Right renal cortex interstitium (tissue), 3 donors: Measurements from ENCODE around the gene CLCNKA. TPM values are rescaled to one million over a fixed set of nuclear protein-coding genes. Genes with fewer than 3 reads are reported as not detected.
"Not testable (repeated sequence)": the region's sequence is repeated elsewhere in the genome, so short reads cannot be mapped to it uniquely, and the experiment has no call there.

Source experiments
- DNase-seq, 3 donors: peaks; one replicate each; pipeline ENCODE4 v3.0.0-alpha.2; 2013; ENCODE audit warnings: low read depth in 3 of 3, low spot score in 2 of 3
- polyA plus RNA-seq, 3 donors: library from polyadenylated mRNA; unstranded; fragments of 120-200 nt; gene quantifications; one replicate each; pipeline ENCODE4 v1.2.1, GENCODE V29; 2013; ENCODE audit not compliant: insufficient read length in 3 of 3

The CLCNKA gene
- polyA plus RNA-seq, 3 donors = 13.0 to 15.8 (median 14.2) TPM

DNA sequence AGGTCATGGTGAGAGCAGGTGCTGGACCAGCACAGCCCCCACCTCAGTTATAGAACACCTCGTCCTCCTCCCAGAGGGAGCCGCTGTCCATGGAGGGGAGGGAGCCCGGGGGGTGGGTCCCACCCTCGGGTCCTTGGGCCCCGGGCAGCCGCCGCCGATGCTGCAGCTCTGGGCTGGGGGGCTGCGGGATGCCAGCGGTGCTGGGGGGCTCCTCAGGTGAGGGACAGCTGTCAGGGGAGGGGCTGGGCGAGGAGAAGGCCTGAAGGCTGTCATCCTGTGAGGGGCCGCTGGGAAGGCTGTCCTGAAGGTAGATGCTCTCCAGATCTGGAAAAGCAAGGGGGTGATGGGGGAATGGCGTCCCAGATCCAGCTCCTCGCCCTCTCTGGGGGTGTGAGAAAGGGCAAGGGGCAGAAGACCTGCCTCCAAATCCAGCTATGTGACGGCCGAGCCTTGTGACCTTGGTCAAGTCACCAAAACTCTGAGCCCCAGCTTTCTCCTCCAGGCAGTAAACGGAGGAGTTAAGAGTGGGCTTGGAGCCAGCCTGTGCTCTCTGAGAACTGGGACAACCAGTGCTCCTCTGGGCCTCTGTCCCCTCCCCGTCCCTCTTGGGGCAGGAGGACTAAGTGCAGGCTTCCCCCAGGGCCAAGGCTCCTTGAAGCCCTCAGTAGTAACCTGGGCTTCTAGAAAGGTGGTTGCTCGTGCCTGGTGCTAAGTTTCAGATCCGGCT lies 36.7 kb downstream of the CLCNKA start:
- not testable (repeated sequence) for DNase-seq

DNA sequence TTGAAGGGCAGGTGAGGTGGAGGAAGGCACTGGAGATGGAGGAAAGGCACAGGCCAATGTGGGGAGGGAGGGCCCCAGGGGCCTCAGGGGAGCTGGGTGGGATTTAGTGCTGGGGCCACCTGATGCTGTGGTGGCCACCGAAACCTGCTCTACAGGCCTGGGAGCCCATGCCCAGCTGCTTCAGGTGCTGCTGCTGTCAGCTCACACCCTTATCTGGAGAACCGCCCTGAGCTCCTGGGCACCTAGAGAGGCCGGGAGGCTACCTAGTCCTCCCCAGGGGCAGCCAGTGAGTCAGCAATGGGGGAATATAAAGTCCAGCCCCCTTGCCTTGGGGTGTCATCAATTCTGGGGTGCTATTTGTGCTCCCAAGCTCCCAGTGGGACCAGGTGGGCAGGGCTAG lies 39.4 kb downstream of the CLCNKA start:
- DNase-seq = no peak

DNA sequence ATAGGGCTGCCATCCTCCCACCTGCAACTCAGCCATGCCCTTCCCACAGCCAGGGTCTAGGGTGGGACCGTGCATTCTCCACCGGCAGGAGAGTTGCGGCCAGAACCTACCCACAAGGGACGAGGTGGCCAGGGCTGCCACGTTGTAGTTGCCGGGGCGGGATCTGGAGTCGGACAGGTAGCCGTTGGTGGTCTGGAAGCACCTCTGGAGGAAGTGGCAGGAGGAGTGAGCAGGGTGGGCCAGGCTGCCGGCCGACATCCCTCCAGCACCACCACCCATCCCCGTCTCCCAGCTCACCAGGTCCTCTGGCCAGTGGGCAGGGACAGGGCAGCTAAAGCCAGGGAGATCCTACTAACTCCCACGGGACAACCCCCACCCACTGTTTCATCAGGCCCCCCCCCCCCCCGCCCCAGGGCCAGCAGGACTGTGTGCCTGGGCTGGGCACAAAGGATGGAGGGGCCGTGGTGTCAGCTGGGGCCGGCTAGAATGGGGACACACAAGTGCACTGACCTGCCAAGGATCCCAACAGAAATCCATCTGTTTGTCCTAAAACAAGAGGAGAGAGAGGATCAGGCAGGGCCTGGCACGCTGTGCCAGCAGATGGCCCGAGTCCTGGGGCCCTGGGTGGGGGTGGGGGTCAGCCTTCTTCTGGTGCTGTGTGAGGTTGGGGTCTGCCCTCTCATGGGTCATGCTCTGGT lies 40.3 kb downstream of the CLCNKA start:
- not testable (repeated sequence) for DNase-seq

DNA sequence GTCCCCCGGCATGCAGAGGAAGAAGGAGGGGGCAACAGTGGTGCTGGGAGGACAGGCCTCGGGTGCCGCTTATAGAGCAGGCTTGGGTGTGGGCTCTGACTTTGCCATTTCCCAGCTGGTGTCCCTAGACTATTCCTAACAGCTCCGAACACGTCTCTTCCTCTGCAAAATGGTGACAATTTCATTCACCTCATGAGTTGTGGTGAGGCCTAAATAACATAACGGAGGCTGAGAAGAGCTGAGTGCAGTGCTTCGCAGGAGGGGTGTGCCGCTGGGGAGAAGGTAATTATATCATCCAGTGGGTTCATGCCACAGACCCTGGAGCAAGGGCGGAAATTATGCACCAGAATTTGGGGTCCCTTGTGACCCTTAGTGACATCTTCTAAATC lies 40.8 kb downstream of the CLCNKA start:
- not testable (repeated sequence) for DNase-seq

DNA sequence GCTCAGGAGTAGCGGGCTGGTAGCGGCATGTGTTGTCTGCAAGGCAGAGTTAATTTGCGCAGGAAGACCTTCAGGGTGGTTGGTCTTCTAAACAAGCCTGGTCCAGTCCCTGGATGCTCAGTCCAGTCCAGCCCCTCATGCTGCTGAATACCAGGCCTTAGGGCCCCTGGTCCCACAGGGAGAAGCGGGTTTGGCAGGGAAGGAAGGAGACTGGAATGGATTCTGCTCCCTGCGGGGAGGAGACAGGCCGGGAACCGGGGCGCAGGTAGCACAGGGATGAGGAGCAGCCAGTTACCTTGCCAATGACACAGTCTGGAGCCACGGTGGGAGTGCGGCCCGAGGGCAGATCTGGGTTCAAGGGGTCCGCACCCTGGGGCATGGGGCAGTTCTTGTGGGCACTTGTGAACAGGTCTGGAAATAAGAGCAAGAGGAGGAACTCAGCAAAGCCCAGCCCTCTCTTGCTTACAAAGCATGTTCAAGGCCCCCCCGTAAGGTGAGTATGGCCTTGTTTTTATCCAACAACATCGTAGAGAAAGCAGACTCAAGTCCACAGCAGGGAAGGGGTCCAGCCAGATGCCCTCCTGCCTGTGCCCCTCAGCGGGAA lies 41.5 kb downstream of the CLCNKA start:
- no peak for DNase-seq

DNA sequence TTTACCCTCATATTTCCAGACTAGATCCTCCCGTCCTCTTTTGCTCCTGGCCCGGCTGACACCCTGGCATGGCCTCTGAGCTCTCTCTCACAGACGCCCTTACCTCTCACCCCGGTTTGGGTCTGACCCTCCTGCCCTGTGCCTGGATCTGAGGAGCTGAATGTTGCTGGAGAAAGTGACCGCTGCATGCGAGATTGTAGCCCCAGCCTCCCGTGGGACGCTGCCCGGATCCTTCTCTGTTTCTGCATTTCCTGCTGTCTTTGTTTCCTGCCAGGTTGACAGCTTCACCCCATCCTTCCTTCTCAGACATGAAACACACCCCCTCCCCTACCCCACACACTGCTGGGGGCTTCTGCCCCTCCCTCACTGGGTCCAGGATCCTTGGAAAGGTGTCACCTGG lies 42.1 kb downstream of the CLCNKA start:
- no peak for DNase-seq

DNA sequence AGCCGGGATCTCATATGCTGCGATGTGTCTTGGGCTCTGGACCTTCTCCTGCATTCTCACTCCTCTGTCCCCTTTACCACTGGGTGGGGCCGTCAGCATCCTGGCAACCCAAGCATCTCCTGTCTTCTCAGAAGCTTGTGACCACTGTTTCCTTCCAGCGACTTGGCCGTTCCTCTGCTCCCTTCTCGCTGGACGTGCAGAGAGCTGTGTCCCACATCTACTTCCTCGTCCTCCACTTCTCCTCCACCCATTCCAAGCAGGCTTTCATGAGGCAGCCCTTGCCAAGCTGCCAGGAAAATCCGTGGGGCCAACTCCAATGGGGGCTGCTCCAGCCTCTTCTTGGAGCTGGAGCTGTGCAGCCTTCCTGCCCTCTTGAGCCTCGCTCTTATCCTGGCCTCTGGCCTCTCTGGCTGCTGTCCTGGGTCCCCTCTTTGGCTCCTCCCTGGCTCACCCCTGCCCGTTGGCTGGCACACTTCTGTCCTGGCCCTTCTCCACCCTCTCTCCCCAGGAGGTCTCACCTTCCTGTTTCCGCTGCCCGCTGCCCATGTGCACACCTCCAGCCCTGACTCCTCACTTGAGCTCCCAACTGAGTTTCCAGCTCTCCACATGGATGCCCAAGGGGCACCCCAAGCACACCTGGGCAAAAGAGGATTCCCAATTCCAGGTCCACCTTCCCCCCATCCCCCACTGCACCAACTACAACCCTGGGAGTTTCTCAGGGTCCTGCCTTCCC lies 42.9 kb downstream of the CLCNKA start:
- no peak for DNase-seq

DNA sequence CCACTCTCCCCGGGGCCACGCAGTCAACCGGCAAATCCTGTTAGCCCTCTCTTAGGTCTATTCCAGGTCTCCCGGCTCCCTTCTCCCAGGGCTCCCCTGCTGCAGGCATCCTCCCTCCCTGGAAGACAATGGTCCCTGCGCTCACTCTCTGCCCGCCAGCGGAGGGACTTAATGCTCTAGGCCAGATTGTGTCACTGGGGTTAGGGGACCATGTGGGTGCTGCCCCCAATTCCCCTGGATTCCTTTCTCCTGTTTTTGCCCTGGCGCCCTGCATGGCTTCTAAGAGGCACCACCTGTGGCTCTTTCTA lies 43.4 kb downstream of the CLCNKA start:
- no peak for DNase-seq

DNA sequence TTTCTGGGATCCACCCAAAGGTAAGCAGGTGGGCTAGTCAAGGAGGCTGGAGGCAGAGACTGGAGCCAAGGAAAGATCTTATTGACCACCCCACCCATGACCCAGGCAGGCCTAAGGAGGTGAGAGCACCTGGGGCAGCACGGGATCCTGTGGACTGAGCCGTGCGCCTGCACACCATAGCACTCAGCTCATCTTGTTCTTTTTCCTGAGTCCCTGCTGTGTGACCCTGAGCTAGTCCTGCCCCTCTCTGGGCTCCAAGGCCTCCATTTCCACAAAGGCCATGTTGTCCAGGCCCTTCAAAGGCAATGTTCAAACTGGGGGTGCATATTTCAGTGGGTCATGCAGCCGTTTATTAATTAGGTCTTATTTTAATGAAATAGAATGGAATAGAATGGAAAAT lies 44.4 kb downstream of the CLCNKA start:
- DNase-seq = no peak

DNA sequence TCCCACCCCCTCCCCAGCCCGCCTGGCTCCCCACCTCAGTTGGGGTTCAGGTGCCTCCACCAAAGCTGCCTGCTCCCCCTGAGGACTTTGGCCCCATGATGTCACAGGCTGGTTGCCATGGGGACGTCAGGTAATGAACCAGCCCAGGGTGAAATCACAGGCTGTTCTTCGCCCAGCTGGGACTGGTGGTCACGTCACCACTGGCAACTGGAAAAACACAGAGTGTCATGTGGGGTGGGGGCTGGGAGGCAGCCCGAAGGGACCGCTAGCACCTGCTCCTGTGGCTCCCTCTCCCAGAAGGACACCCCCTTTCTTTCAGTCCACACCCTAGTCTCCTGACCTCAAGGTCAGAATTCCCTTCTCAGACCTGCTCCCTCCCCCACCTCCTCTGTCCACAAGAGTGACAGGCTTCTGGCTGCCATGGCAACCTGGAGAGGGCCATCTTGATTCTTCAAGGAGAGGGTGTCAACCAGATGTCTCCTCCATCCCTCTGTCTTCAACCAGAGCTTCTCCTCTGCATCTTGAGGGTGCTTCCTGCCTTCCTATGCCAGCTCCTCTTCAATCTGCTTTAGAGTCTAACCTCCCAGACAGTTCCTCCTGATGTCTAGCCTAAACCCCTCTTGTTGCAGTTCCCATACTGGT lies 45.4 kb downstream of the CLCNKA start:
- DNase-seq = peak in 1 of 3 donors; percentile 49

DNA sequence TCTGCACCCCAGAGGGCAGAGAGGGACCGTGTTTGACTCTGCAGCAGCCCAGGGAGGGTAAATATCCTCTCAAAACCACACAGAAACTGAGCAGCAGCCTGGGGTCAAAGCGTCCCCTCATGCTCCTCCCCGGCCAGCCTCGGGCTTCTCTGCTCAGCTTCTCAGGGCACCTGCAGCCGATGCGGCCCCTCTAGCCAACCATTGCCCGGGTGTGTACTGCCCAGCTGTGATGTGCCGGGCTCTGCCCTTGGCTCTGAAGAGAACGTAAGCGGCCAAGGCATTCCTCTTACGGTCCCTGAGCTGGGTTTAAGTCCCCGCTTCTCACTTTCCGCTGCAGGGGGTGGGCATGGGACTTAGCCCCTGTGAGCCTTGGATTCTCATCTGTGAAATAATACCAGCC lies 46.1 kb downstream of the CLCNKA start:
- no peak for DNase-seq

DNA sequence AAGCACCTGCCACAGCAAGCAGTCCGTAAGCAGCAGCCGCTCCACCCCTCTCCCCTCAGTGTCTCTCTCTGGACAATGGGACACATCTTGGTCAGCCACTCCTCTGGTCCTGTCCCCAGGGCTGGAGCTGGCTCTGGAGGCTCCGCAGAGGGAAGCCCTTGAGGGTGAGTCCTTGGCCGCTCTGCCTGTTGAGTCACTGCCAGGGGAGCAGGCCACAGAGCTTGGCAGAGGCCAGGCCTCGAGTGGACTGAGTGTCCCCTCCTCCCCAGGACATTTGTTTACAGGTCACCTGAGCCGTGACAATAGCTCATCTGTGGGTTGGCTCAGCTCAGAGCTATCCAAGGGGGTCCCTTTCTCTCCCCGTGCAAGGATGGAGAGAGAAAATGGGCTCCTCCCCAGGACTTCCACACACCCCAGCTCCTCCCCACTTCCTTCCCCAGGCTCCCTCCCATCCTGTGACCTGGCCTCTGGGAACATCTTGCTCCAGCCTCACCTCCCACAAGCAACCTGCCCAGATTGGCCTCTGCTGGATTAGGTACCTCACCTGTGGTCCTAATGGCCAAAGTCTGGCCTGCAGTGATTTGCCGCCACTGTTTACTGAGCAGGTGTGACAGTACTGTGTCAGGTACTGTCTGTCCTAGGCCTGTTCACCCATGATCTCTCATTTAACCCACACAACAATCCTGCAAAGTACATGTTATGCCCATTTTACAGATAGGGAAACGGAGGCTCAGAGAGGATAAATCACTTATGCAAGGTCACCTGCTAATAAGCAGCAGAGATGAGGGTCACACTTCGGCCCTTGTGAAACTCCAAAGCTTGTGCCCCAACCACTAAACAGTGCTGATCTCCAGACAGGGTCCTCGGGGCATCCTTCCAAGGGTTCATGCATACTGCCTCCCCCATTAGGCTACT lies 46.8 kb downstream of the CLCNKA start:
- DNase-seq = no peak

DNA sequence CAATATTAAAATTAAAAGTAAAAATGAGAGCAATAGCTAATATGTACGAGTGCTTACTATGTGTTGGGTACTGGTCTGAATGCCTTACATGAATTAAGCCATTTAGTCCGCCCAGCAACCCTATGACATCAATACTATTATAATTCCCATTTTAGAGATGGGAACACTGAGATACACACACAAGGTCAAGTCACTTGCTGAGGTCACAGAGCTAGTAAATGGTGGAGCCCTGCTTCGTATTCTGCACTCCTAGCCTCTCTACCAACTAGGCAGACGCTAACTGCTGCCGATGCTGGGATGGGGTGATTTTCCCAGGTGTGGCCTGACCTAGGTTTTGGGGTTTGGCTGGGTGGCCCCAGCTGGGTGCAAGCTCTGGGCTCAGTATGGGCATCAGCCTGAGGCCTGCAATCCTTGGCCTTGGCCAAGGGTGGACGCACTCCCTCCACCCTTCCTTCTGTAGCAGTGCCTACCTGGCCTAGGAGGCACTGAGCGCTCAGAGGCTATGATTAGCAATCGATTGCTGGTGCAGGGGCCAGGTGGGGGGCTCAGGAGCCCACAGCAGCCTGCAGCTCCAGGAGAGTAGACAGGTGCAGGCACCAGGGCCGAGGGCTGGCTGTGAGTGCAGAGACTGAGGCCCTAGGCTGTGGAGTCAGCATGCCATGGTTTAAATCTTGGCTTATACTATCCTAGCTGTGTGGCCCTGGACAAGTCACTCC lies 49.0 kb downstream of the CLCNKA start:
- no peak for DNase-seq

DNA sequence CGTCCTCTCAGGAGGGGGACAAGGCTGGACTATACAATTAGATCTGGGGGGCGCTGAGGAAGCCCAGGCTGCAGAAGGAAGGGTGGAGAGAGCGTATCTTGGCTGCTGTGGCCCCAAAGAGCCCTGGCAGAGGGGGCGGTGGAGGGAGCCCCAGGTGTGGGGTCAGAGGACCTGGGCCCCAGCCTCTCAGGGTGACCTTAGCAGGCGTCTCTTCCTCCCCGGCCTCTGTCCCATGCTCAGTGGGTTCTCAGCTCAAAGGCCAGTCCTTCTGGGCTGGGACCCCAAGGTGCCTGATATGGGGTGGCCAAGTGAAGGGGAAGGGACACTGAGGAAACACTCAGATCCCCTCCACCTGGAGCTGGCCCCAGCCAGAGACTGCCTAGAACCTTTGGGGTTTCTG lies 49.8 kb downstream of the CLCNKA start:
- DNase-seq = no peak

DNA sequence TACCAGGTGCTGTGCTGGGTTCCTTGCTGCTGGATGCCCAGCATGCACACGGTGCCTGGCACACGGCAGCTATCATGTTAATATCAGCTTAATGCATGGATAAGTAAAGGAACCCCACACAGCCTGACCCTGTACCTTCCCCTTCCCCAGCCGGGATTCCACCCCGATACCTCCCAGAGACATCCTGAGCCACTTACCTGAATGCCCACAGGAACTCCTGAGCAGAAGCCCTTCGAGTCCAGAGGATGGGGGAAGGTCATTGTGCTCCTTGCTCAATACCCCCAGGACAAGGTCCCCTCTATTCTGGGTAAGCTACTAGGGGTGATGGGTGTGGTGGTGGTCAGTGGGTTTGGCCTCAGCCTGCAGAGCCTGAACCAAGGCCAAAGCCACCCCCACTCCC lies 50.3 kb downstream of the CLCNKA start:
- no peak for DNase-seq

DNA sequence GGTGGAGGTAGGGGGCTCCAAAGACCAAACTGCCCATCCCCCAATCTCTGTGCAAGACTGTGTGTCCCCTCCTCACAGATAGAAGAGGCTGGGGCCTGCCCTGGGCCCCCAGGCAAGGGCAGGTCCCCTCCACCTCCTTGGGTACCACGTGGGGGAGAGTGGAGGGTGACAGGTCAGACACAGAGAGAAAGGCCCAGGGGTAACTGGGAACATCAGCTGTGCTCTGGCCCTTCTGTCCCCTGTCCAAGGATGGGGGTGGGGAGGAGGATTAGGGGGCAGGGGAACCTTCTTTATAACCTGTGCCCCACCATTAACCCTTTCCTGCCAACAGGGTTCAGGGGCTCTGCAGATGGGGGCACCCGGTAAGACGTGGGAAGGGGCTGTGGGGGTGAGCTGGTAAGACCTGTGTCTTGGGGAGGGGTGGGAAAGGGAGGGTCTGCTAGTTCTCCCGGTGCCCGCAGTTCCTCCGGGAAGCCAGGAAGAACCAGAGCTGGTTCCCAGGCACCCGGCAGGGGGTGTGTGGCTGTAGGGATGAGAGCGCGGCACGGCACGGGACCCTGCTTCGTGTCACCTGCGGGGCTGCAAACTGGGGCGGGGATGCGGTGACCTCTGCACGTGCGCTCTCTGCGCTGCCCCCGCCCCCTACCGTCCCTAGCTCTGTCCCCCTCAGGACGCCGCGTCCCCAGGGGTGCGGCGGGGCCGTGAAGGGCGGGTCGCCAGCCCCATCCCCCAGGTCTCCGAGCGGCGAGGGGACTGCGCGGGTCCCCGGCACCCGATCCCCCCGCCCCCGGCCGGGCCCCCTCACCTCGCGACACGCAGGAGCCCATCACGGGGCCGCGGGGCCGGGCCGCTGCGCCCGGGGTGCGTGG lies 51.0 kb downstream of the CLCNKA start:
- DNase-seq = no peak

DNA sequence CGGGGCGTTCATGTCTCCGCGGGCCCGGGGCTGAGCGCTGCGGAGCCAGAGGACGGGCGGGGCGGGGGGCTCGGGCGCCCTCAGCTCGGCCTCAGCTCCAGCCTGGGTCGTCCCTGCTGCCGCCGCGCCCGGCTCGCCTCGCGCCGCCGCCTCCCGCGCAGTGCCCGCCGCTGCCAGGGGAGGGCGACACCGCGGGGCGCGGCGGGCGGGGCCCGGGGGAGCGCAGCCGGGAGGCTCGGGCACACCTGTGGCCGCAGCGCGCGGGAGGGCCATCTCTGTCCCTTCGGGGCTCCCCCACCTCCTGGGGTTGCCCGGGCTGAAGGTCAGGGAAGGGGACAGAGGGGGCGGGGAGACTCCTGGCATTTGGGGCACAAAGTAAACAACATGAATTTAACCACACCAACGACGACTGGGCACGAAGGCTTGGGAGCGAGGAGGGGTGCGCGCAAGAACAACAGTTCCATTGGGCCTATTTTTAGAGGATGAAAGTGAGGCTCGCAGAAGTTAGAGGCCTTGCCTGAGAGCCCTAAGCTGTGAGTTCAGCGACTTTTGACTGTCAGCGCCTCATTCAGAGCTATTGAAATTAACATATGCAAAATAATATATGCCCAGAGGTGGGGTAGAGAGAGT lies 51.8 kb downstream of the CLCNKA start, which contains the start of gene FAM131C:
FAM131C (minus strand) TSS at position 162 of the 630 bp plus-strand sequence. CDS start 209 bp downstream, outside the sequence.
- DNase-seq = no peak

DNA sequence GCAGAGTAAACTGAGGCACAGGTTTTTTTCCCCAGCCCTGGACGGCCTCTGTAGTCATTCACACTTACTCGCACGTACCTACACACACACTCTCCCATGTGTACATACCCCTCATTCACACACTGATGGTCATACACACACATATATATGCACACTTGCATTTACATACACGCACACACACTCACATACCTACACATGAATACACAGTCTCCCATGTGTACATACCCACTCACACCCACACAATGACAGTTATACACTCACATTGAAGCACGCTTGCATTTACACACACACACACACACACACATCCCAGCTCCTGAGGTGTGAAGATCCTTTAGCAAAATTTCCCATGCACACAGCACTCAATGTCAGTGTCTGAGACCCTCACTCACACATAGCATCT lies 52.4 kb downstream of the CLCNKA start:
- no peak for DNase-seq
